CD4-positive, alpha-beta T cell (primary cell): Measurements from ENCODE around the gene MINDY4B. TPM values are rescaled to one million over a fixed set of nuclear protein-coding genes. Genes with fewer than 3 reads are reported as not detected.

Source experiments
- ATAC-seq: fragments of 200-7000 bp; cut with Tn5 transposase; one replicate; pipeline ENCODE4 v1.10.0; 2022; ENCODE audit warnings: mild to moderate bottlenecking; ENCODE audit not compliant: poor library complexity
- CTCF ChIA-PET: fragments of 350-600 bp; sonication (Branson Sonifier 250); formaldehyde crosslinking; loops from one replicate; lab custom pipeline; 2021; ENCODE audit warnings: antibody characterized with exemption, inconsistent platforms; lab: Charles Lee
- POLR2A ChIA-PET: fragments of 350-600 bp; sonication (Branson Sonifier 250); formaldehyde crosslinking; loops from one replicate; lab custom pipeline; 2021; ENCODE audit warnings: antibody characterized with exemption, inconsistent platforms; lab: Charles Lee
- DNase-seq, 14 experiments: peaks; one replicate each; pipeline ENCODE4 v3.0.0-alpha.2; 2013 to 2020; ENCODE audit warnings: mixed read lengths in 2 of 14
- H3K27ac ChIP-seq, 2 donors: one replicate each; pipeline versions ENCODE4 v1.5.1 to v1.7.0; 2013; ENCODE audit warnings: low read length in 2 of 2, low read depth in 1 of 2, mild to moderate bottlenecking in 1 of 2
- H3K27me3 ChIP-seq, 2 experiments: 1 replicate in 1 of 2; 2 replicates in 1 of 2; pipeline versions ENCODE4 v1.6.1 to v1.7.0; 2013; ENCODE audit warnings: low read length in 2 of 2, control low read depth in 1 of 2, mild to moderate bottlenecking in 1 of 2, moderate library complexity in 1 of 2; ENCODE audit not compliant: insufficient read depth in 2 of 2, control insufficient read depth in 1 of 2
- H3K36me3 ChIP-seq: one replicate; pipeline ENCODE4 v1.6.1; 2013; ENCODE audit warnings: low read length, control low read depth; ENCODE audit not compliant: insufficient read depth
- H3K4me1 ChIP-seq: one replicate; pipeline ENCODE4 v1.6.1; 2013; ENCODE audit warnings: low read length, control low read depth; ENCODE audit not compliant: insufficient read depth
- H3K4me3 ChIP-seq: one replicate; pipeline ENCODE4 v1.5.1; 2013; ENCODE audit warnings: mild to moderate bottlenecking, low read length, moderate library complexity
- H3K9me3 ChIP-seq, 2 experiments: 1 replicate in 1 of 2; 2 replicates in 1 of 2; pipeline versions ENCODE4 v1.6.1 to v1.7.0; 2013; ENCODE audit warnings: low read length in 2 of 2, mild to moderate bottlenecking in 2 of 2, control low read depth in 1 of 2, moderate library complexity in 1 of 2; ENCODE audit not compliant: control insufficient read depth in 1 of 2, insufficient read depth in 1 of 2
- H3K27ac Mint-ChIP-seq: one replicate; pipeline ENCODE4 v1.8.0; 2020; ENCODE audit warnings: mixed read lengths
- H3K27me3 Mint-ChIP-seq: one replicate; pipeline ENCODE4 v1.8.0; 2021; ENCODE audit warnings: mixed read lengths
- H3K36me3 Mint-ChIP-seq: one replicate; pipeline ENCODE4 v1.8.0; 2021; ENCODE audit warnings: low read depth, mixed read lengths
- H3K4me1 Mint-ChIP-seq: one replicate; pipeline ENCODE4 v1.8.0; 2021; ENCODE audit warnings: low read depth, mixed read lengths
- H3K4me3 Mint-ChIP-seq: one replicate; pipeline ENCODE4 v1.8.0; 2020; ENCODE audit warnings: mild to moderate bottlenecking, mixed read lengths
- H3K9me3 Mint-ChIP-seq: one replicate; pipeline ENCODE4 v1.8.0; 2020; ENCODE audit warnings: mixed read lengths
- CTCF ChIP-seq: fragments of 200-600 bp; IDR thresholded peaks from one replicate; pipeline ENCODE4 v1.8.0; 2022; ENCODE audit warnings: antibody characterized with exemption, mild to moderate bottlenecking
- intact Hi-C, 2 experiments: fragments of 100-400 bp; cut with DNase I in 1 of 2; cut with micrococcal nuclease in 1 of 2; formaldehyde crosslinking; loops; one replicate each; pipeline versions ENCODE4 v1.15.1 to v1.9.0; 2023 to 2025; cut with DNase I, micrococcal nuclease
- total RNA-seq, 174 experiments: library from RNA in 2 of 174; stranded (reverse) in 2 of 174; gene quantifications; one replicate each; pipeline ENCODE4 v1.2.3 and lab custom pipeline; 2021 to 2026

The MINDY4B gene
- total RNA-seq, 2 experiments from 2014 or later = not detected

GRCh38 chr3:150871192-150871591 lies 34.0 kb downstream of the MINDY4B start:
- no peaks in the 10 kb centered on the region for H3K9me3 Mint-ChIP-seq
- H3K4me1 ChIP-seq = no peaks in the 10 kb centered on the region
- H3K9me3 ChIP-seq = no peaks in the 10 kb centered on the region
- no peaks in the 10 kb centered on the region for H3K36me3 ChIP-seq
- DNase-seq (no peak), ATAC-seq (no peak)
- ChIA-PET CTCF (no interaction called here), POLR2A (no interaction called here)
- H3K27me3 ChIP-seq = no peaks in the 10 kb centered on the region
- no peak overlapping the region for H3K27ac Mint-ChIP-seq
- no peaks in the 10 kb centered on the region for H3K4me1 Mint-ChIP-seq
- no peaks in the 10 kb centered on the region for H3K36me3 Mint-ChIP-seq
- no peak overlapping the region for H3K4me3 Mint-ChIP-seq
- H3K27ac ChIP-seq = no peak overlapping the region
- no peak for TF ChIP-seq CTCF
- H3K4me3 ChIP-seq = no peak overlapping the region
- H3K27me3 Mint-ChIP-seq = peaks cover 11% of the 10 kb centered on the region
- intact Hi-C loops = no loop called here

GRCh38 chr3:150870406-150870805 lies 34.8 kb downstream of the MINDY4B start:
- intact Hi-C loops = no loop called here
- ChIA-PET CTCF (no interaction called here), POLR2A (no interaction called here)
- no peak overlapping the region for H3K4me3 ChIP-seq
- Mint-ChIP-seq H3K36me3 (no peaks in the 10 kb centered on the region), H3K4me3 (no peak overlapping the region), H3K27me3 (peaks cover 14% of the 10 kb centered on the region), H3K27ac (no peak overlapping the region), H3K9me3 (no peaks in the 10 kb centered on the region), H3K4me1 (peaks cover 2% of the 10 kb centered on the region)
- no peak for TF ChIP-seq CTCF
- no peak for DNase-seq
- H3K27ac ChIP-seq = no peak overlapping the region
- no peak for ATAC-seq
- no peaks in the 10 kb centered on the region for H3K9me3 ChIP-seq
- no peaks in the 10 kb centered on the region for H3K36me3 ChIP-seq
- no peaks in the 10 kb centered on the region for H3K4me1 ChIP-seq
- H3K27me3 ChIP-seq = no peaks in the 10 kb centered on the region

- CTCF ChIA-PET = no interaction called here
- no peak overlapping the region for H3K27ac Mint-ChIP-seq
Observed at GRCh38 chr3:150868282-150868681, 37.0 kb downstream of the MINDY4B start.

More at GRCh38 chr3:150868282-150868681, 37.0 kb downstream of the MINDY4B start:
- H3K27me3 ChIP-seq = no peaks in the 10 kb centered on the region
- H3K4me1 ChIP-seq = no peaks in the 10 kb centered on the region
- POLR2A ChIA-PET = no interaction called here
- H3K9me3 ChIP-seq = no peaks in the 10 kb centered on the region
- H3K27ac ChIP-seq = no peak overlapping the region
- no peak for TF ChIP-seq CTCF
- H3K4me3 Mint-ChIP-seq = no peak overlapping the region
- H3K27me3 Mint-ChIP-seq = peaks cover 23% of the 10 kb centered on the region
- DNase-seq (no peak), ATAC-seq (no peak)
- H3K9me3 Mint-ChIP-seq = no peaks in the 10 kb centered on the region
- H3K36me3 ChIP-seq = no peaks in the 10 kb centered on the region
- H3K4me3 ChIP-seq = no peak overlapping the region
- H3K4me1 Mint-ChIP-seq = peaks cover 4% of the 10 kb centered on the region
- no peaks in the 10 kb centered on the region for H3K36me3 Mint-ChIP-seq
- intact Hi-C loops = no loop called here
